Hepatic stellate cell (primary cell): ENCODE results near the gene KLHDC4.
"Not testable (repeated sequence)": the region's sequence is repeated elsewhere in the genome, so short reads cannot be mapped to it uniquely, and the experiment has no call there.

Source experiments
- DNase-seq: peaks from one replicate; pipeline ENCODE4 v3.0.0; 2011; ENCODE audit warnings: low spot score

Gene KLHDC4

GRCh38 chr16:87788730-87789436, 23.1 kb upstream of the KLHDC4 start:
- DNase-seq: not testable (repeated sequence)

- DNase-seq: not testable (repeated sequence)
Observed at GRCh38 chr16:87787451-87788091, 21.8 kb upstream of the KLHDC4 start.

GRCh38 chr16:87784812-87785211, 19.0 kb upstream of the KLHDC4 start:
- DNase-seq: peak; percentile 53

- DNase-seq: no peak
Observed at GRCh38 chr16:87782033-87782432, 16.2 kb upstream of the KLHDC4 start.

- DNase-seq: no peak
Observed at GRCh38 chr16:87780385-87780989, 14.7 kb upstream of the KLHDC4 start.

DNA sequence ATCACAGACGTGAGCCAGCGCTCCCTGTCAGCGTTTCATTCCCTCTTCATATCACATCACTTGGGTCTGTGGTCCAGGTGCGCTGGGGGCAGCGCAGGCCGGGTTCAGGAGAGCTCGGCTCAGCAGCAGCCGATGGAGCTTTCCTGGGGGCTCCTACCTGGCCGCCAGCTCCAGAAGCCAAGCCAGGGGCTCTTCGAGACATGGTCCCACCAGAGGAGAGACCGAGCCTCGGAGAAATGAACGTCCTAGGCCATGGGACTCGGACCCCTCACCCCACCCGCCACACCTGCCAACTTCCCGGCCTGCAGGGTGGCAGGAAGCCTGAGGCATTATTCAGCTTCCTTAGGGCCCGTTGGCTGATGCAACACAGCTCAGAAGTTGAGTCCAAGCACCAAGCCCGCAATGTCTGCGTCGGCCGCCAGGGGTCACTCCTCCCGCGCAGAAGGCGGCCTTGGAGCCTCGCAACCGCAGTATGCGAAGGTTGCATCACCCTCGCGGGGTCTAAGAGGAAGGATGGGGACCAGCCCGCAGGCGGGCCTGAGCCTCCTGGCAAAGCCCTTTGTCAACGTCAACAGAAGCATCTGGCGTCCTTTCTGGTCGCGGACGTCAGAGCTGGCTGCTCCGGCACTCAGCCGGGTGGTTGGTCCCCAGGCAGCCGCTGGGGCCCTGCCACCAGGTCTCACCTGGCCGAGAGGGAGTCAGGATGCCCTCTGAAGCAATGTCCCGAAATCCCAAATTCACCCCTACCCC, 13.2 kb upstream of the KLHDC4 start:
- peak; percentile 89 for DNase-seq

DNA sequence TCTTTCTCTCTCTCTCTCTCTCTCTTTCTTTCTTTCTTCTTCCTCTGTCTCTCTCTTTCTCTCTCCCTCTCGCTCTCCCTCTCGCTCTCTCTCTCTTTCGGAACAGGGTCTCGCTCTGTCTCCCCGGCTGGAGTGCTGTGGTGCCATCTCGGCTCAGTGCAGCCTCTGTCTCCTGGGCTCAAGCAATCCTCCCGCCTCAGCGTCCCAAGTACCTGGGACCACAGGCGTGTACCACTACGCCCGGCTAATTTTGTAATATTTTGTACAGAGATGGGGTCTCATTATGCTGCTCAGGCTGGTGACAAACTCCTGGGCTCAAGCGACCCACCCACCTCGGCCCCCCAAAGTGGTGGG, 12.7 kb upstream of the KLHDC4 start:
- DNase-seq: no peak

- not testable (repeated sequence) for DNase-seq
Observed at GRCh38 chr16:87773836-87774235, 8.1 kb upstream of the KLHDC4 start.

DNA sequence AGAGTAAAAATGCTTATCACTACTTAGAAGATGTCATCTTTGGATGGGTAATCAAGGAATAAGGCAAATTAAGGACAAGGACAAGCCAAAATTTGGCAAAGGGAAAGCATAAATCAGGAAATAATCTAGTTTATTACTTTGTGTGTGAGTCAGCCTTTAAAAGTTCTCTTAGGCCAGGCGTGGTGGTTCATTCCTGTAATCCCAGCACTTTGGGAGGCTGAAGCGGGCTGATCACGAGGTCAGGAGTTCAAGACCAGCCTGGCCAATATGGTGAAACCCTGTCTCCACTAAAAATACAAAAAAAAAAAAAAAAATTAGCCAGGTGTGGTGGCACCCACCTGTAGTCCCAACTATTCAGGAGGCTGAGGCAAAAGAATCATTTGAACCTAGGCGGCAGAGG, 1.7 kb upstream of the KLHDC4 start:
- DNase-seq: not testable (repeated sequence)

DNA sequence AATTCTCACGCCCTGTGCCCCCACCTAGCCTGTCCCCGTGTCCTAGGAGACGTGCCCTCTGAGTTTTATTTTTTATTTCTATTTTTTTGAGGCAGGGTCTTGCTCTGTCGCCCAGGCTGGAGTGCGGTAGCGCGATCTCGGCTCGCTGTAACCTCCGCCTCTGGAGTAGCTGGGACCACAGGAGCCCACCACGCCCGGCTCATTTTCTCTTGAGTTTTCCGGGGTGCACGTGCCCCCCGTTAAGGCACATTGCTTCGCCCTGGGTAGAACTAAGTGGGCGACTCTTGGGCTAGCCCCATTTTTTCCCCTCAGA, 655 bp upstream of the KLHDC4 start:
- DNase-seq: no peak

DNA sequence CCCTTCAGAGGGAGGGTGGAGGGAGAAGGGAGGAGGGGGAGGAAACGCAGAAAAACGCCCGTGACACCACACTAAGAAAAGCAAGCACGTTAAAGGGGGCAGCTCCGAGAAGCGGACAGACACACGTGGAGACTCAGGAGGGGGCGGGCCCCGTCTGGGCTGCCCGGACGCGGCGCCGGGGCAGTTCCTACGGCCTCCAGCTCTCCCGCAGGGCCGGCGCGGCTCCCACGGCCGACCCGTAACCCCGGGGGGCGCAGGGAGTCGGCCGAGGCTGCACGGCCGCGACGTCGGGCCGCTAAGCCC, 362 bp downstream of the KLHDC4 start:
- no peak for DNase-seq

- no peak for DNase-seq
Observed at GRCh38 chr16:87764600-87765472, 950 bp downstream of the KLHDC4 start.

- DNase-seq: no peak
Observed at GRCh38 chr16:87762620-87763019, 3.2 kb downstream of the KLHDC4 start.

DNA sequence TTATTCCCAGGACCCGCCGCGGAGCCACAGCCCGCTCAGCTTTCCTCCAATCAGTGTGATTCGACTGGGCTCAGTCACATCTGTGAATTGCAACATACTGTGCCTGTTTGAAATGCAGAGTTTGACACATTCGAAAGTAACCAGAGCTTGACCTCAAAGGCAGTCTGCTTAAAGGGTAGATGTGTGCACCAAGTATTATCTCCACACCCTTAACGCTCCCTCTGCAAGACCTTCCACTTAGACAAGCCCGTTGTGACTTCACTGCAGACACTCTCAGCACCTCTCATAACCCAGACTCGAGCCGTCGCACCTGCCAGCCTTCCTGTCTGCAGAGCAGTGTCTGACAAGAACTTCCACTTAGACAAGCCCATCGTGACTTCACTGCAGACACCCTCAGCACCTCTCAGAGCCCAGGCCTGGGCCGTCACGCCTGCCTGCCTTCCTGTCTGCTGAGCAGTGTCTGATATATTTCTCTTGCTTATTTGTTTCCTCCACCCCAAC, 3.7 kb downstream of the KLHDC4 start:
- DNase-seq: no peak

DNA sequence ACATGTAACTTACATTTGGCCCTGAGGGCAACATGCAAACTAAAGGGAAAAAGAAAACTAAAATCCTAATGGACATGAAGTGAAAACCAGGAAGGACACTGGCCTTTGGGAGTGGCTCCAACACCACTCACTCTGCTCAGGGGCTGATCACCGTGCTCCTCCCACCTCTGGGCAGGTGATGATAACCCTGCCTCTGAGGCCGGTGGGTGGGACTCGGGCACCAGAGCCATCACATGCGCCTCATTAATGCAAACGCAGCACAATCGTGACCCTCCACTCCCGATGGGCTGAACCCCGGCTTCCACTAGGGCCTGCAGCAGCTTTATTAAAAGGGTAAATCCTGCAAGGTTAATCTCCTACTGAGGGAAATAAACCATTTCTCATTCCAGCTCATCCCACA, 4.7 kb downstream of the KLHDC4 start:
- DNase-seq: no peak

- peak; percentile 51 for DNase-seq
Observed at GRCh38 chr16:87757841-87758426, 7.9 kb downstream of the KLHDC4 start.

GRCh38 chr16:87754535-87754934, 11.3 kb downstream of the KLHDC4 start:
- DNase-seq: no peak

- DNase-seq: no peak
Observed at GRCh38 chr16:87747626-87748414, 18.0 kb downstream of the KLHDC4 start.

- DNase-seq: no peak
Observed at GRCh38 chr16:87746178-87746577, 19.6 kb downstream of the KLHDC4 start.

- no peak for DNase-seq
Observed at GRCh38 chr16:87744750-87745514, 20.9 kb downstream of the KLHDC4 start.
